DMS 273 (cell line): ENCODE measurements around the gene BICDL1.
A peak's percentile ranks its signal among the peaks of the same experiment; 100 is the strongest.
"Not testable (repeated sequence)": the region's sequence is repeated elsewhere in the genome, so short reads cannot be mapped to it uniquely, and the experiment has no call there.

Experiments used
- DNase-seq: peaks from one replicate; lab custom pipeline; 2025; ENCODE audit not compliant: unreplicated experiment; lab: John Stamatoyannopoulos, UW

Gene BICDL1

GRCh38 chr12:120000556-120000955 is 11.5 kb downstream of the BICDL1 start:
- DNase-seq = no peak

- no peak for DNase-seq
Measured at GRCh38 chr12:120006258-120006975, 17.4 kb downstream of the BICDL1 start.

- no peak for DNase-seq
Measured at GRCh38 chr12:120007272-120007671, 18.2 kb downstream of the BICDL1 start.

- DNase-seq = no peak
Measured at GRCh38 chr12:120010661-120011230, 21.7 kb downstream of the BICDL1 start.

GRCh38 chr12:120012067-120012621 is 23.1 kb downstream of the BICDL1 start:
- peak; percentile 36 for DNase-seq

GRCh38 chr12:120013659-120014380 is 24.8 kb downstream of the BICDL1 start:
- DNase-seq = no peak

- not testable (repeated sequence) for DNase-seq
Measured at GRCh38 chr12:120014381-120014735, 25.3 kb downstream of the BICDL1 start.

GRCh38 chr12:120015313-120015712 is 26.3 kb downstream of the BICDL1 start:
- DNase-seq = no peak

- not testable (repeated sequence) for DNase-seq
Measured at GRCh38 chr12:120016199-120016598, 27.2 kb downstream of the BICDL1 start.

GRCh38 chr12:120019197-120019596 is 30.2 kb downstream of the BICDL1 start:
- no peak for DNase-seq

- no peak for DNase-seq
Measured at GRCh38 chr12:120019938-120020337, 30.9 kb downstream of the BICDL1 start.

GRCh38 chr12:120024193-120024592 is 35.2 kb downstream of the BICDL1 start:
- no peak for DNase-seq

GRCh38 chr12:120025640-120026039 is 36.6 kb downstream of the BICDL1 start:
- DNase-seq = no peak

- DNase-seq = no peak
Measured at GRCh38 chr12:120032242-120032641, 43.2 kb downstream of the BICDL1 start.

GRCh38 chr12:120037851-120038250 is 48.8 kb downstream of the BICDL1 start:
- DNase-seq = no peak

GRCh38 chr12:120039711-120040110 is 50.7 kb downstream of the BICDL1 start:
- DNase-seq = peak; percentile 5

- DNase-seq = no peak
Measured at GRCh38 chr12:120041386-120042231, 52.6 kb downstream of the BICDL1 start.

- not testable (repeated sequence) for DNase-seq
Measured at GRCh38 chr12:120045367-120045766, 56.3 kb downstream of the BICDL1 start.

GRCh38 chr12:120047072-120047471 is 58.0 kb downstream of the BICDL1 start:
- no peak for DNase-seq

- DNase-seq = no peak
Measured at GRCh38 chr12:120048263-120048662, 59.2 kb downstream of the BICDL1 start.

- DNase-seq = no peak
Measured at GRCh38 chr12:120049426-120049825, 60.4 kb downstream of the BICDL1 start.
